SK-N-SH treated with all-trans-retinoic acid at 6 μM for 48 hours (cell line): Measurements from ENCODE around the gene FAM120AOS.

Experiments used
- ARNTL ChIP-seq: fragments of 450-650 bp; formaldehyde crosslinking; IDR thresholded peaks from 2 replicates; pipeline ENCODE4 v1.5.0; 2020; ENCODE audit warnings: low read depth, mild to moderate bottlenecking, moderate library complexity, borderline replicate concordance
- PATZ1 ChIP-seq: fragments of 250-450 bp; sonication (Bioruptor Pico); IDR thresholded peaks from 2 replicates; pipeline ENCODE4 v1.8.0; 2020; ENCODE audit warnings: mild to moderate bottlenecking, moderate library complexity, borderline replicate concordance
- POU6F1 ChIP-seq: fragments of 250-450 bp; sonication (Bioruptor Pico); IDR thresholded peaks from 2 replicates; pipeline ENCODE4 v1.8.0; 2021; ENCODE audit warnings: low read depth, mild to moderate bottlenecking, moderate library complexity, borderline replicate concordance
- PPARA ChIP-seq: fragments of 250-450 bp; sonication (Bioruptor Pico); IDR thresholded peaks from 2 replicates; pipeline ENCODE4 v1.5.0; 2020; ENCODE audit warnings: mild to moderate bottlenecking, borderline replicate concordance
- ZFP30 ChIP-seq: fragments of 450-650 bp; formaldehyde crosslinking; IDR thresholded peaks from 2 replicates; pipeline ENCODE4 v1.5.0; 2022; ENCODE audit warnings: mild to moderate bottlenecking, moderate library complexity

DNA sequence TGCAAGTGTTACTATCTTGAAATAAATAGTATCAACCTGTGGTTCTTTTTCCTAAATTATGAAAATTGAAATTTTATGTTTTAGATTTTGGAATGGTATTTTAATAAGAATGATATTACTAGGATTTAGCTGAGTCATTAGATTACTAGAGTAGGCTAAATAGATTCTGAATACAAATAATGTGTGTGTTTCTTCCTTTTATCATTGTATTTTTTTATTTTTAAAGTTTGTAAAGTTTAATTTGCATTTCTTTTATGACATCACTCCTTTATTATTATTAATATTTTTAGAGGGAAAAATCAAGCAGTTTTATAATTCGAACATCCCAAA, 8.0 kb upstream of the FAM120AOS start:
- TF ChIP-seq PATZ1 (no peak), ARNTL (CRISPR knock-in tag) (no peak), ZFP30 (CRISPR knock-in tag) (no peak), POU6F1 (CRISPR knock-in tag) (no peak), PPARA (CRISPR knock-in tag) (no peak)
